Smooth muscle cell of the umbilical artery (primary cell): ENCODE results near the gene PYDC2. TPM values are rescaled to one million over a fixed set of nuclear protein-coding genes. Genes with fewer than 3 reads are reported as not detected.

Experiments used
- total RNA-seq: library from RNA; depleted of rRNA; stranded (reverse); fragments of >200 nt; gene quantifications from 2 replicates; pipeline ENCODE4 v1.2.3, GENCODE V29; 2014

The PYDC2 gene
- not detected in 2 replicates for total RNA-seq

DNA sequence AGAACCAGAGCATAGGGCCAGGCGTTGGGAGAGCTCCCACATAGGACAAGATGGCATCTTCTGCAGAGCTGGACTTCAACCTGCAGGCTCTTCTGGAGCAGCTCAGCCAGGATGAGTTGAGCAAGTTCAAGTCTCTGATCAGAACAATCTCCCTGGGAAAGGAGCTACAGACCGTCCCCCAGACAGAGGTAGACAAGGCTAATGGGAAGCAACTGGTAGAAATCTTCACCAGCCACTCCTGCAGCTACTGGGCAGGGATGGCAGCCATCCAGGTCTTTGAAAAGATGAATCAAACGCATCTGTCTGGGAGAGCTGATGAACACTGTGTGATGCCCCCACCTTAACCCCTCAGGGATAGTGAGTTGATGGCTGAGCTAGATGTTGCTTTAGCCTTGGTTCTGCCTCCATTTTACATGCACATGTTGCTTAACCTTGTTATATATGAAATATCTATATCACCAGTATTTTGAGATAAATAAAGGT, at the start of gene PYDC2:
PYDC2 (plus strand) TSS at position 51 of the 483 bp plus-strand sequence; CDS start at position 51, 0 bp downstream.

Other genes starting within 250 kb of the PYDC2 start
- gene CCDC50, start 131.8 kb upstream of the PYDC2 start, total RNA-seq: 103 and 158 TPM in 2 replicates
- 0.30 and 0.60 TPM in 2 replicates for gene UTS2B, start 130.6 kb upstream of the PYDC2 start, total RNA-seq